ENCODE data around the gene AURKB.

GRCh38 chr17:8176197-8176940, 34.0 kb downstream of the AURKB start, which contains the start of gene TMEM107:
- no peak for TF ChIP-seq TCF7L2 (IDR thresholded peaks at IDR 0.05; ENCODE audit: low read depth, low read length)
- TF ChIP-seq NFRKB (IDR thresholded peaks at IDR 0.05), result no peak
- no peak for TF ChIP-seq ZFP36 (IDR thresholded peaks at IDR 0.05; ENCODE audit: borderline replicate concordance, low read depth, low read length, partially characterized antibody)
- no peak for TF ChIP-seq ZNF335 (CRISPR knock-in tag; IDR thresholded peaks at IDR 0.05)
- TF ChIP-seq ZNF772 (CRISPR knock-in tag; IDR thresholded peaks at IDR 0.05), result no peak; the same call in 1 of the 2 replicates
- no peak for TF ChIP-seq IRF1 (CRISPR knock-in tag; IDR thresholded peaks at IDR 0.05; ENCODE audit: low read depth)

All from HepG2 (cell line).